ENCODE measurements around the gene PIGX.

PIGX gene

DNA sequence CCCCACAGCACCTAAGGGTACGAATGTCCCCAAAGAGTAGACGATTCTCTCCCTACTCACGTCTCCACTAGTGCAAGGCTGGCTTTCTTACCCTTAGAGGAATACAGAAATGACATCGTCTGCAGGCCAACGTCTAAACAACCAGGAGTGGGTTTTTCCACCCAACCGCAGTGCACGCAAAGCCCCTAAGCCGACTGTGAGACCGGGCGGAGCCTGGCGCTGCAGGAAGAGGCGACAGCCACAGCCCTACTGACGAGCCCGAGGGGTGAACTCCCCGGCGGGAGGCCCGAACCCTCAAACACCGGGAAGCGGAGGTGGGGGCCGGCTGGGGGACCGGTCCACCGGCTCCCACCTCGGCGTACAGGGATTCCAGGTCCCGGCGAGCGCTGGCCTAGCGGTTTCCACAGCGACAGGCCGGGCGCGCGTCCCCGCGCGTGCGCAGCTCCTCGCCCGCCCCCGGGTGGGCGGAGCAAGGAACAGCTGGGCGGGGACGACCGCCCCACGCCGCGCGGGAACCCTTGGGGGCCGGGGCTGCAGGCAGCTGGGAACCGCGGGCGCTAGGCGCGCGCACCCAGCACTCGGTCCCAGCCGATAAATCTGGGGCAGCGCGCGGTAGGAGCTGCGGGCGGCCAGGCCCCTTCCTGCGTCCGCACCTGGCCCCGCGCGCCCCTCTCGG, at the start of gene PIGX, which contains the start of gene CEP19:
Gene PIGX (plus strand): TSS at position 540 of the 676 bp plus-strand sequence.
Gene CEP19 (minus strand): TSS at position 413 of the 676 bp plus-strand sequence. CDS start 3,593 bp downstream, outside the sequence.
- Mint-ChIP-seq H3K4me1 (peaks cover 15 to 25% of the 10 kb centered on the region in 2 donors), H3K36me3 (peaks cover 7 to 9% of the 10 kb centered on the region in 2 donors), H3K4me3 (peak within 1 kb of the TSS; percentile 90 to 94), H3K9me3 (no peaks in the 10 kb centered on the region), H3K27me3 (no peaks in the 10 kb centered on the region), H3K27ac (peak within 1 kb of the TSS; percentile 99)
- DNase-seq (peak; percentile 94), ATAC-seq (replicated peaks) (peak; percentile 88 to 89)

DNA sequence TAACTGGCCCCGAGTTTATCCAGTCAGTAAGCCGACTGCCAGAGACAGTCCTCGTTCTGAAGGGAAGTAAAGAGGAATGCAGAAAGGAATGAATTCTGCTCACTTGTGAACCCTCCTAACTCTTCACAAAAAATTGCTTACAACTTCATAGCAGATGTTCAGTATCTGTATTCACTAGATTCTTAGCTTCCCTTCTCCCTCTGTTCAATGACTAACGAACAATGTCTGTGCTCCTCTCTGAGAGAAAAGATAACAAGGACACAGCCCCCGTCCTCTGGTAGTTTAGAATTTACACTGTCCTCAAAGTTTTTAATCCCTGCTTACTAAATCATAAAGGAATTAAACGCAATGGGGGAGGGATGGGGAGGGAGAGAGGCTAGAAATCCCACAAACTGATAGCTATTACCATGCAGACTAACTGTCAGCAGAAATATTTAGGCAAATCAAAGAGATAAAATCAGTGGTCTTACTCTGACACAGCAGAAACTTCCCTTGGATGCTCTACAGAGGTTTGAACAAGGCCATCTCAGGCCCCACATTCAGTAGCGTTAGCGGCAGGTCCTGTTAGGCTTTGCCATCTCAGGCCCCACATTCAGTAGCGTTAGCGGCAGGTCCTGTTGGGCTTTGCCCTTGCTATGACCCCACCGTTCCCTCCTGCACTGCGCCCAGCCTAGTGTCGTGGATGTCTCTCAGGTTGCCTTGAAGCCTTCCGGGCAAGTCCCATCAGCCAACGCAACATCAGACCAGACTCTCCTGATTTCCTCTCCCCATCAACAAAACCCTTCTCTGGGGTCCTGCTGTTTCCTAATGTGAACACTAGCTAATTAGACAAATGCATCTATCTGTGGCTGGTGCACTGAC, 49.2 kb upstream of the PIGX start:
- ATAC-seq (replicated peaks) (peak in 1 of 2 donors; percentile 13), DNase-seq (no peak)
- H3K9me3 Mint-ChIP-seq = no peaks in the 10 kb centered on the region
- H3K36me3 Mint-ChIP-seq = peaks cover 45 to 74% of the 10 kb centered on the region in 2 donors
- no peaks in the 10 kb centered on the region for H3K27me3 Mint-ChIP-seq
- no peak overlapping the region for H3K4me3 Mint-ChIP-seq
- H3K4me1 Mint-ChIP-seq = peaks cover 13 to 23% of the 10 kb centered on the region in 2 donors
- peak overlapping the region; percentile 67 for H3K27ac Mint-ChIP-seq

DNA sequence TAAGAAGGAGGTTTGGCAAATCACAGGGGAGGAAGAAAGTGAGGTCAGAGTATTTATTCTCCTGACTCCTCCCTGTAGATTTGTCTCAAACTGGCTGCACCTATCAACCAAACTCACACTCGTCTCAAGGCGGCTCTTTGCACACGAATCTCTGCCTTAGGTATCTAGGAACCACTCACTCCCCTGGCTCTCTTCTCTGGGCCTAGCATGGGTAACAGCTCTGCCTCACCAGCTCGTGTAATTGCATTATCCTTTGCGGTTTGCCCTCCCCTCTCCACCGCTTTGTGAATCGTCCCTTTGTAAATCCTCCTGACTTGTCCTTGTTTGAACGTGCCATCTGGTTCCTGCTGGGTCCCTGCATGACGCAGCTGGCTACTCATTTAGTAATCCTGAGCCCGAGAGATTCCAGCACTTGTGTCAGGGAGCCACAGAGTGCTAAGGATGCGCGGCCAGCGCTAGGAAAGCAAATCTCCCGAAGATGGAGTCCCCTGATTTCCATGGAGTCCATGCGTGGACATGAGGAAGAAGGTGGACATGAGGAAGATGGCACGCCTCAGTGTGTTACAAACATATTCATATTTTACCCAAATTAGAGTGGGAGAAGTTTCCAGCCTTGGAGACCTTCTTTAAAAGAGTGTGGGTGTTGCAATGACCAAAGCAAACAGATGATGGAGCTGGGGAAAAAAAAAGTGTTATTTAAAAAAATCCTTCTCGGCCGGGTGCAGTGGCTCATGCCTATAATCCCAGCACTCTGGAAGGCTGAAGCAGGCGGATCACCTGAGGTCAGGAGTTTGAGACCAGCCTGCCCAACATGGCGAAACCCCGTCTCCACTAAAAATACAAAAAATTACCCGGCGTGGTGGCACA, 45.9 kb upstream of the PIGX start:
- H3K4me1 Mint-ChIP-seq = peaks cover 27 to 46% of the 10 kb centered on the region in 2 donors
- H3K9me3 Mint-ChIP-seq = no peaks in the 10 kb centered on the region
- DNase-seq (no peak), ATAC-seq (replicated peaks) (no peak)
- H3K27ac Mint-ChIP-seq = no peak overlapping the region
- peaks cover 37 to 64% of the 10 kb centered on the region in 2 donors for H3K36me3 Mint-ChIP-seq
- H3K27me3 Mint-ChIP-seq = no peaks in the 10 kb centered on the region
- no peak overlapping the region for H3K4me3 Mint-ChIP-seq

DNA sequence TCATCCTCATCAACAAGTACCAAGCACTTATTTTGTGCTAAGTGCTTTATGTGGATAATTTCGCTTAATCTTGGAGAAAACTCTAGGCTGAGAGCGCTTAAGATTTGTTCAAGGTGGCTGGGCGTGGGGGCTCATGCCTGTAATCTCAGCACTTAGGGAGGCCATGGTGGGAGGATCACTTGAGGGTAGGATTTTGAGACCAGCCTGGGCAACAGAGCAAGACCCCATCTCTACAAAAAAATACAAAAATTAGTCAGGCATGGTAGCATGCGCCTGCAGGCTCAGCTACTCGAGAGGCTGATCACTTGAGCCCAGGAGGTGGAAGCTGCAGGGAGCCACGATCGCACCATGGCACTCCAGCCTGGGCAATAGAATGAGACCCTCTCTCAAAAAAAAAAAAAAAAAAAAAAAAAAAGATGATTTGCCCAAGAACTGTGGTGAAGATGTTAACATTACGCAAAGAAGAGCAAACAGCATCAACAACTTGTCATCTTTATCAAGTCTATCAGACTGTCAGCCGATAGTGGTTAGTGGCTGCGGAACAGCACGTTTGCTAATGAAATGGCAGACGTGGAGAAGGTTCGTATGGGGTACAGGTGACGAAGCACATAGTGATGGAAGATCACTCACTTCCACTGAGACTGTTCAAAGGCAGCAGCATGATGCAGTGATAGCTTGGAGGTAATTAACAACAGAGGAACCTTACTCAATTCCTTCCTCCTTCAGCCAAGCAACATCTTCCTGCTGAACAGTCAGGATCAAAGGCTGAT, 44.9 kb upstream of the PIGX start:
- DNase-seq (no peak), ATAC-seq (replicated peaks) (no peak)
- H3K9me3 Mint-ChIP-seq = no peaks in the 10 kb centered on the region
- no peak overlapping the region for H3K27ac Mint-ChIP-seq
- no peak overlapping the region for H3K4me3 Mint-ChIP-seq
- no peaks in the 10 kb centered on the region for H3K27me3 Mint-ChIP-seq
- H3K4me1 Mint-ChIP-seq = peaks cover 27 to 53% of the 10 kb centered on the region in 2 donors
- peaks cover 29 to 61% of the 10 kb centered on the region in 2 donors for H3K36me3 Mint-ChIP-seq

DNA sequence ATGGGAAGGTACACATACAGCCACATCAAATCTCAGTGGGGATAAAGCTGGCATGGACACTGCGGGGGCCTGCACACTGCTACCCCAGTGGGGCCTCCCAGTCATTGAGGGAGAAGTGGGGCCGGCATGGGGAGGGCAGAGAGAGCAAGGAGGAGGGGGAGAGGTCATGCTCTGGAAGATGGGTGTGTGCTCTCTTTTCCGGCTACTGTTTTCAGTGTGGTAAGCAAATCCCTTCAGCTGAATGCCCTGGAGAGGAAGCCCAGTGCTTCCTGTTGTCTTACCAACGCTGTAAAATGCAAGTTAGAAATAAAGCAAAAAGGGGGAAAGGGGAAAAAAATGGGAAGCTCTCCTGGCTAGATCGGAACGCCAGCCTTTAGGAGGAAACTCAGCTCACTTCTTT, 41.8 kb upstream of the PIGX start:
- Mint-ChIP-seq H3K27ac (peak overlapping the region; percentile 53), H3K4me3 (peak overlapping the region; percentile 18 to 36), H3K4me1 (peaks cover 27 to 47% of the 10 kb centered on the region in 2 donors), H3K27me3 (no peaks in the 10 kb centered on the region), H3K36me3 (peaks cover 25 to 58% of the 10 kb centered on the region in 2 donors), H3K9me3 (peaks cover 0 to 3% of the 10 kb centered on the region in 2 donors)
- DNase-seq (no peak), ATAC-seq (replicated peaks) (peak; percentile 48 to 54)

DNA sequence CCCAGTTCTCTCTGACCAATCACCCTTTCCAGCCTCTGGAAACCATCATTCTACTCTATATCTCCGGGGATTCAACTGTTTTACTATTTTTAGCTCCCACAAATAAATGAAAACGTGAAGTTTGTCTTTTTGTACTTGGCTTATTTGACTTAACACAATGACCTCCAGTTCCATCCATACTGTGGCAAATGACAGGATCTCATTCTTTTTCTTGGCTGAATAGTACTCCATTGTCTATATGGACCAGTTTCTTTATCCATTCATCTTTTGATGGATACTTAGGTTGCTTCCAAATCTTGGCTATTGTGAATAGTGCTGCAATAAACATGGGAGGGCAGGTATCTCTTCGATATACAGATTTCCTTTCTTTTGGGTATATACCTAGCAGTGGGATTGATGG, 38.5 kb upstream of the PIGX start:
- Mint-ChIP-seq H3K9me3 (peaks cover 0 to 3% of the 10 kb centered on the region in 2 donors), H3K4me1 (peaks cover 21 to 37% of the 10 kb centered on the region in 2 donors), H3K27ac (no peak overlapping the region), H3K4me3 (no peak overlapping the region), H3K36me3 (peaks cover 13 to 36% of the 10 kb centered on the region in 2 donors), H3K27me3 (no peaks in the 10 kb centered on the region)
- DNase-seq = no peak
- ATAC-seq (replicated peaks) = no peak

DNA sequence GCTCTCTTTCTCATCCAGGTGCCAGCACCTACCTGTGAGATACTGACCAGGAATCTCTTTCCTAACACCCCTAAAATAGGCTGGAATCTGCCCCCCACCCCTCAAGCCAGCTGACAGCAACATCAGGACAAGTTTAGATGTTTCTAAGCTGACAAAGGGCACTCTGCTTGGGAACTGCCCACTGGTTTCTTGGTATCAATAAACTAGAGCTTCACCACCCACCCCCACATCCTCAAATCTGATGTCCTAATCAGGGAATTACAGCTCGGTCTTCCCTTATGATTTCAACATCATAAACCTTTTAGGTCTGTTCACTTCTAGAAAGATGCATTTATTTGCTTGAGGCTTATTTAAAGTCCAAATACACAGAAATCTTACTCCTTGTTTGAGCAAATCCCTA, 34.8 kb upstream of the PIGX start:
- Mint-ChIP-seq H3K27me3 (no peaks in the 10 kb centered on the region), H3K27ac (no peak overlapping the region), H3K4me1 (peaks cover 8 to 11% of the 10 kb centered on the region in 2 donors), H3K4me3 (no peak overlapping the region), H3K9me3 (peaks cover 0 to 3% of the 10 kb centered on the region in 2 donors), H3K36me3 (peaks cover 12 to 32% of the 10 kb centered on the region in 2 donors)
- no peak for DNase-seq
- no peak for ATAC-seq (replicated peaks)

DNA sequence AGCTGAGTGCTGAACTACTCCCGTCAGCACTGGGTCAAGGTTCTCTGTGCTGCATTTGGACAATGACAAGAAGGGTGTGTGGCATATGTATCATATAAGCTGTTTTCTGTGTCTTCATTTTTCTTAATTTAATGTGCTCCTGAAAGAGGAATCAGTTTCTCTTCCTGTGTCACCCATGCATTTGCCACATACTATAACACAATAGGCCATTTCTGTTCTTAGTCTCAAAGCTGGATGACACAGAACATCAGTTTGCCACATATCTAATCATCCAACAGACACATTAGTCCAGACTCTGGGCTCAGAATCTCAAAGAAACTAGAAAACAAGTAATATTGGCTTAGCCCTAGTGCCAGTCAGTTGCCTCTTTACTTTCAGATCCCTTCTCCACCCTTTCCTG, 34.2 kb upstream of the PIGX start:
- Mint-ChIP-seq H3K27me3 (no peaks in the 10 kb centered on the region), H3K4me3 (no peak overlapping the region), H3K27ac (peak overlapping the region; percentile 33), H3K9me3 (peaks cover 0 to 4% of the 10 kb centered on the region in 2 donors), H3K36me3 (peaks cover 16 to 34% of the 10 kb centered on the region in 2 donors), H3K4me1 (peaks cover 8 to 11% of the 10 kb centered on the region in 2 donors)
- no peak for ATAC-seq (replicated peaks)
- DNase-seq = no peak

DNA sequence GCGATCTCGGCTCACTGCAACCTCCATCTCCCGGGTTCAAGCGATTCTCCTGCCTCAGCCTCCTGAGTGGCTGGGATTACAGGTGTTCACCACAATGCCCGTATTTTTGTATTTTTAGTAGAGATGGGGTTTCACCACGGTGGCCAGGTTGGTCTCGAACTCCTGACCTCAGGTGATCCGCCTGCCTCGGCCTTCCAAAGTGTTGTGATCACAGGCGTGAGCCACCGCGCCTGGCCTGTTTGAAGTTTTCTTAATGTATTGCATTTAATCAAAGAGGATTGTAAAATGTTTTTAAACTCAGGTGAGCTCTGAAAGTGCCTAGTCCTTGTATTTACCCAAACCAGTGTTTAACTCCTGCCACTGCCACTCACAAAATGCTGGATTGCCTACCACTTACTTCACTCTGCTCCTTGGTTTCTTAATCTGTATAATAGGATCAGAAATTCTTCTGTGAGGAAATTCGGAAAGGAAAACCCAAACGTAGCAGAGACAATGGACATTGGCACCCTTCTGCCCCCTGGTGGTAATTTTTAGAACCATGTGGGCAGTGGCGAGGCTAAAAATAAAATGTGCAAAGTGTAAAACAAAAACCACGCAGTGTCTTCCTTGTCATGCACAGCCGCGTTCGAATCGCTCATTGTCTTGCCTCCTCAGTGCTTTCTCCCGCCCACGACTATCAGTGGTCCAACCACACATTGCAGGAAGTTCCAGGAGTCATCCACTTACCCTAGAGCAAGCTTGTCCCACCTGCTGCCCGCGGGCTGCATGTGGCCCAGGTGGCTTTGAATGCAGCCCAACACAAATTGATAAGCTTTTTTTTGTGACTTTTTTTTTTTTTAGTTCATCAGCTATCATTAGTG, 27.4 kb upstream of the PIGX start:
- DNase-seq = peak; percentile 81
- Mint-ChIP-seq H3K9me3 (peaks cover 0 to 3% of the 10 kb centered on the region in 2 donors), H3K4me1 (peaks cover 25 to 43% of the 10 kb centered on the region in 2 donors), H3K4me3 (peak overlapping the region; percentile 52 to 55), H3K27ac (peak overlapping the region; percentile 86), H3K36me3 (peaks cover 11 to 31% of the 10 kb centered on the region in 2 donors), H3K27me3 (no peaks in the 10 kb centered on the region)
- peak; percentile 97 to 99 for ATAC-seq (replicated peaks)

DNA sequence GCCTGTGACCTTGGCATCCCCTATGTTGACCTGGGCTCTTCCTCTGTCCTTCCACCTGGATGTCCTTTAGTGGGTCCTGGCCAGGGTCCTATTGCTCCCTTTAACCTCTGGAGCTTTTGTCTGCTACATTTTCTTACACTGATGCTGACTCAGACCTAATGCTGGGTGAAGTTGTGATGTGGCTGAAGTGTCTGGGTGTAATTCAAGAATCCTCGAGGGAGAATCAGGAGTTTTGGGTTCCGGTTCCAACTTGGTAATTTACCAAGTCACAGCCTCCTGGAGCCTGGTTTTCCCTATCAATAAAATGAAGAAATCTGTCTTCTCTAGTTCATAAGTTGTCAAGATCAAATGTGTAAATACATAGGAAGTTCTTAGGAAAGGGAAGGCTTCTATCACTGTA, 25.7 kb upstream of the PIGX start:
- peaks cover 25 to 49% of the 10 kb centered on the region in 2 donors for H3K4me1 Mint-ChIP-seq
- no peak overlapping the region for H3K4me3 Mint-ChIP-seq
- peaks cover 0 to 3% of the 10 kb centered on the region in 2 donors for H3K9me3 Mint-ChIP-seq
- no peak for ATAC-seq (replicated peaks)
- no peaks in the 10 kb centered on the region for H3K27me3 Mint-ChIP-seq
- H3K27ac Mint-ChIP-seq = no peak overlapping the region
- no peak for DNase-seq
- H3K36me3 Mint-ChIP-seq = peaks cover 9 to 26% of the 10 kb centered on the region in 2 donors

DNA sequence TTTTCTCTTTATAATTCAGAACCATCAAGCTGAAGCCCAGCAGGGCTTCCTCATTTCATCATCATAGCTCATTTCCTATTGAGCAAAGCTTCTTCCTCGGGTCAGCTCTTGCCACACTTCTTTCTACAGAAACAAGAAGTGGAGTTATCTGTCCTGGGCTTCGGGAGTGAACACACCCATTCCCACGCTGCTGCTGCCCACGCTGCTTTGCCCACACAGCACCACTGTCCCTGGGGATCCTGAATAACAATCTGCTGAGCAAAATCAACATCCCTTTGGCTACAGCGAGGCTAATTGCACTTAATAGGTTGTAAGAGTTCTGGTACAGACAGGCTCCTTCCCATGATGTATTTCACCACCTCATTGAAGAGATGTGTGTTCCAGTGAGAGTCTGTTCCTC, 23.8 kb upstream of the PIGX start:
- ATAC-seq (replicated peaks) (peak in 1 of 2 donors; percentile 49), DNase-seq (no peak)
- Mint-ChIP-seq H3K36me3 (peaks cover 0 to 12% of the 10 kb centered on the region in 2 donors), H3K27me3 (no peaks in the 10 kb centered on the region), H3K4me3 (no peak overlapping the region), H3K27ac (no peak overlapping the region), H3K9me3 (no peaks in the 10 kb centered on the region), H3K4me1 (peaks cover 25 to 49% of the 10 kb centered on the region in 2 donors)

DNA sequence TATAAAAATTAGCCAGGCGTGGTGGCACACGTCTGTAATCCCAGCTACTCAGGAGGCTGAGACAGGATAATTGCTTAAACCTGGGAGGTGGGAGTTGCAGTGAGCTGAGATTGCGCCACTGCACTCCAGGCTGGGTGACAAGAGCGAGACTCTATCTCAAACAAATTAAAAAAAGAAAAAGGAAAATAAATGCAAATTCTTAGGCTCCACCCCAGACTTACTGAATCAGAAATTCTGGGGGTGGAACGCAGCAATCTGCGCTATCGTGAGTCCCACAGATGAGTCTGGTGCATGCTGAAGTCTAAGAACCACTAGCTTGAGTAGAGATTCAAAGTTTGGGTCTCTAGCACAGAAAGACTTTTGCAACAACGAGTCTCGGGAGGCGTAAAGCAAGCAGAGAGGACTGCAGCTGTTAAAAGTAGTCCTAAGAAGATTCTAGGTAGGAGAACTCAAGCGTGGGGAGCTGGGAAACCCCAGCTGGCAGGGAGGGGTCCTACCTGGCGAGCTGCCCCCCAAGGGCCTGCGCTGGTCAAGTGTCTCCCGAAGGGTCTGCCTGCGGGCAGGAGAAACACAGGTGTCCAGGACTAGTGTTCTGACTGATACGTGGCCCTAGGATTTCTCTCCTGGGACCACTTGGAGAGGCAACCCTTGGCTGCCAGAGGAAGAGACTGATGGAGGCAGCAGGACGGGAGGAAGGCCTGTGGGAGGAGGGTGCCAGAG, 22.1 kb upstream of the PIGX start:
- no peaks in the 10 kb centered on the region for H3K27me3 Mint-ChIP-seq
- H3K4me1 Mint-ChIP-seq = peaks cover 18 to 37% of the 10 kb centered on the region in 2 donors
- no peak overlapping the region for H3K4me3 Mint-ChIP-seq
- H3K9me3 Mint-ChIP-seq = peaks cover 0 to under 1% of the 10 kb centered on the region in 2 donors
- H3K27ac Mint-ChIP-seq = peak overlapping the region; percentile 71
- ATAC-seq (replicated peaks) = no peak
- H3K36me3 Mint-ChIP-seq = peaks cover 0 to 15% of the 10 kb centered on the region in 2 donors
- DNase-seq = no peak

Measured in stimulated activated naive B cell treated with anti-CD40 and anti-IgM and Interleukin-4, amounts not matched to agents 10 μg/mL and 1 μg/mL and 100 μg/mL, for 72 hours (primary cell).